ENCODE data around the gene CEP162. TPM values are rescaled to one million over a fixed set of nuclear protein-coding genes. Genes with fewer than 3 reads are reported as not detected.
A peak's percentile ranks its signal among the peaks of the same experiment; 100 is the strongest.
"Not testable (repeated sequence)": the region's sequence is repeated elsewhere in the genome, so short reads cannot be mapped to it uniquely, and the experiment has no call there.

CEP162 gene
- total RNA-seq, 1 experiment from 2014 or later, result 7.9 TPM

GRCh38 chr6:84086056-84086455, 141.4 kb downstream of the CEP162 start:
- POLR2A ChIA-PET, result no interaction called here
- Mint-ChIP-seq H3K27ac (no peak overlapping the region), H3K36me3 (no peaks in the 10 kb centered on the region), H3K27me3 (ENCODE audit: low read depth) (no peaks in the 10 kb centered on the region; the same call in 1 of the 2 replicates), H3K4me3 (no peak overlapping the region), H3K9me3 (0 out of 2 replicates have a peak, but pooled peaks cover 5% of the 10 kb centered on the region), H3K4me1 (peaks cover 59% of the 10 kb centered on the region)
- CTCF ChIA-PET, result no interaction called here
- no peak for TF ChIP-seq ELF4 (CRISPR knock-in tag; IDR thresholded peaks at IDR 0.05; ENCODE audit: low read depth)
- no peak for TF ChIP-seq ZNF416 (CRISPR knock-in tag; IDR thresholded peaks at IDR 0.05)
- TF ChIP-seq GRHL2 (CRISPR knock-in tag; IDR thresholded peaks at IDR 0.05; ENCODE audit: insufficient replicate concordance, severe bottlenecking), result no peak
- no peak for TF ChIP-seq ATF6 (CRISPR knock-in tag; IDR thresholded peaks at IDR 0.05)
- TF ChIP-seq, protein P1, sequence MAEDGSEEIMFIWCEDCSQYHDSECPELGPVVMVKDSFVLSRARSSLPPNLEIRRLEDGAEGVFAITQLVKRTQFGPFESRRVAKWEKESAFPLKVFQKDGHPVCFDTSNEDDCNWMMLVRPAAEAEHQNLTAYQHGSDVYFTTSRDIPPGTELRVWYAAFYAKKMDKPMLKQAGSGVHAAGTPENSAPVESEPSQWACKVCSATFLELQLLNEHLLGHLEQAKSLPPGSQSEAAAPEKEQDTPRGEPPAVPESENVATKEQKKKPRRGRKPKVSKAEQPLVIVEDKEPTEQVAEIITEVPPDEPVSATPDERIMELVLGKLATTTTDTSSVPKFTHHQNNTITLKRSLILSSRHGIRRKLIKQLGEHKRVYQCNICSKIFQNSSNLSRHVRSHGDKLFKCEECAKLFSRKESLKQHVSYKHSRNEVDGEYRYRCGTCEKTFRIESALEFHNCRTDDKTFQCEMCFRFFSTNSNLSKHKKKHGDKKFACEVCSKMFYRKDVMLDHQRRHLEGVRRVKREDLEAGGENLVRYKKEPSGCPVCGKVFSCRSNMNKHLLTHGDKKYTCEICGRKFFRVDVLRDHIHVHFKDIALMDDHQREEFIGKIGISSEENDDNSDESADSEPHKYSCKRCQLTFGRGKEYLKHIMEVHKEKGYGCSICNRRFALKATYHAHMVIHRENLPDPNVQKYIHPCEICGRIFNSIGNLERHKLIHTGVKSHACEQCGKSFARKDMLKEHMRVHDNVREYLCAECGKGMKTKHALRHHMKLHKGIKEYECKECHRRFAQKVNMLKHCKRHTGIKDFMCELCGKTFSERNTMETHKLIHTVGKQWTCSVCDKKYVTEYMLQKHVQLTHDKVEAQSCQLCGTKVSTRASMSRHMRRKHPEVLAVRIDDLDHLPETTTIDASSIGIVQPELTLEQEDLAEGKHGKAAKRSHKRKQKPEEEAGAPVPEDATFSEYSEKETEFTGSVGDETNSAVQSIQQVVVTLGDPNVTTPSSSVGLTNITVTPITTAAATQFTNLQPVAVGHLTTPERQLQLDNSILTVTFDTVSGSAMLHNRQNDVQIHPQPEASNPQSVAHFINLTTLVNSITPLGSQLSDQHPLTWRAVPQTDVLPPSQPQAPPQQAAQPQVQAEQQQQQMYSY (CRISPR knock-in tag; IDR thresholded peaks at IDR 0.05), result no peak
- TF ChIP-seq ESRRA (CRISPR knock-in tag; IDR thresholded peaks at IDR 0.05; ENCODE audit: borderline replicate concordance), result no peak
- no peak for TF ChIP-seq ZBTB21 (CRISPR knock-in tag; IDR thresholded peaks at IDR 0.05; ENCODE audit: borderline replicate concordance)
- ATAC-seq (no peak), DNase-seq (ENCODE audit: low spot score) (no peak)

GRCh38 chr6:84084705-84085104, 142.7 kb downstream of the CEP162 start:
- CTCF ChIA-PET, H3K27ac Mint-ChIP-seq: not testable (repeated sequence)

DNA sequence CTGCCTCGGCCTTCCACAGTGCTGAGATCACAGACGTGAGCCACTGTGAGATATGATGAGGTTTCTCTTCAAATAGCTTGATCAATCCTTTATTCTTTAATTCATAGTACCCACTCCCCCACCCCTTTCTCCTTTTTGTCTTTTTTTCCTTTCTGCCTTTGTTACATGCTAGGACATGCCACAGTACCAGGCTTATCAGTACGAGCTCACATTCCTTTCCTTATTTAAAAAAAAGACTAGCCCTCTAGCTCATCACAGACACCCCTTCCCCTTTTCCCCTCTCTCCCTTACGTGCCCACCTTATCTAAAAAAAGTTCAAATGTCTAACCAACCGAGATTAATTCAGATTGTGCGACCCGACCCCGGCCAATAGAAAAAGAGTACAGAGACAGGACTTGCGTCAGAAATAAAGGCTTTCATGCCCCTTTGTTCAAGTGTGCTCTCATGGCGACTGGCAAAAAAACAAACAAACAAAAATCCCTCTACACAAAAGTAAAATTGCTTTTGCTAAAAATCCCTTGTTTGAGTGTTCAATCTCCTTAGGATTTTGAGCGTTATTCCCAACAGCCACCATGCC, 144.7 kb downstream of the CEP162 start:
- peaks cover 55% of the 10 kb centered on the region for H3K4me1 Mint-ChIP-seq
- no peak overlapping the region for H3K4me3 Mint-ChIP-seq
- TF ChIP-seq, protein P2, sequence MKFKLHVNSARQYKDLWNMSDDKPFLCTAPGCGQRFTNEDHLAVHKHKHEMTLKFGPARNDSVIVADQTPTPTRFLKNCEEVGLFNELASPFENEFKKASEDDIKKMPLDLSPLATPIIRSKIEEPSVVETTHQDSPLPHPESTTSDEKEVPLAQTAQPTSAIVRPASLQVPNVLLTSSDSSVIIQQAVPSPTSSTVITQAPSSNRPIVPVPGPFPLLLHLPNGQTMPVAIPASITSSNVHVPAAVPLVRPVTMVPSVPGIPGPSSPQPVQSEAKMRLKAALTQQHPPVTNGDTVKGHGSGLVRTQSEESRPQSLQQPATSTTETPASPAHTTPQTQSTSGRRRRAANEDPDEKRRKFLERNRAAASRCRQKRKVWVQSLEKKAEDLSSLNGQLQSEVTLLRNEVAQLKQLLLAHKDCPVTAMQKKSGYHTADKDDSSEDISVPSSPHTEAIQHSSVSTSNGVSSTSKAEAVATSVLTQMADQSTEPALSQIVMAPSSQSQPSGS (CRISPR knock-in tag; IDR thresholded peaks at IDR 0.05; ENCODE audit: borderline replicate concordance, low read depth), result no peak
- no peaks in the 10 kb centered on the region; the same call in 1 of the 2 replicates for H3K27me3 Mint-ChIP-seq (ENCODE audit: low read depth)
- POLR2A ChIA-PET, result no interaction called here
- peak; percentile 29 for ATAC-seq
- CTCF ChIA-PET, result interaction anchor here (1.4 kb wide), 1 partner anchor 30 kb away, joined by 3 read pairs; no protein-coding TSS in a partner anchor
- H3K27ac Mint-ChIP-seq, result peak overlapping the region; percentile 35
- no peak for DNase-seq (ENCODE audit: low spot score)
- peaks cover 8% of the 10 kb centered on the region for H3K9me3 Mint-ChIP-seq
- no peaks in the 10 kb centered on the region for H3K36me3 Mint-ChIP-seq

More at GRCh38 chr6:84084705-84085104, 142.7 kb downstream of the CEP162 start:
- H3K9me3 Mint-ChIP-seq; POLR2A ChIA-PET; H3K36me3 Mint-ChIP-seq; H3K4me3 Mint-ChIP-seq; DNase-seq (ENCODE audit: low spot score); ATAC-seq; H3K27me3 Mint-ChIP-seq (ENCODE audit: low read depth): not testable (repeated sequence)
- H3K4me1 Mint-ChIP-seq, result peaks cover 59% of the 10 kb centered on the region
- TF ChIP-seq HMGA2 (CRISPR knock-in tag; IDR thresholded peaks at IDR 0.05), result peak; percentile 100

DNA sequence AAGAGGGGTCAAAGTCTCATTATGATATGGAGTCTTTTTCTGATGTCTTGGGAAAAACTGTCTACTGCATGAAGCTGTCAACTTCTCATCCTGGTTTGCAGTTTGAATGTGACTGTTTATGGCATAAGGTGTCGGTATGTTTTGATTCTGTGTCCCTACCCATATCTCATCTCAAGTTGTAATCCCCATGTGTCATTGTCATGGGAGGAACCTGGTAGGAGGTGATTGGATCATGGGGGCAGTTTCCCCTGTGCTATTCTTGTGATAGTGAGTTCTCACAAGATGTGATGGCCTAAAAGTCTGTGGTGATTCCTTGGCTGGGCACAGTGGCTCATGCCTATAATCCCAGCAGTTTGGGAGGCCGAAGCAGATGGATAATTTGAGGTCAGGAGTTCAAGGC, 146.2 kb downstream of the CEP162 start:
- Mint-ChIP-seq H3K27ac (no peak overlapping the region), H3K9me3 (peaks cover 8% of the 10 kb centered on the region), H3K27me3 (ENCODE audit: low read depth) (no peaks in the 10 kb centered on the region; the same call in 1 of the 2 replicates), H3K4me1 (peaks cover 39% of the 10 kb centered on the region), H3K4me3 (no peak overlapping the region), H3K36me3 (no peaks in the 10 kb centered on the region)
- DNase-seq (ENCODE audit: low spot score) (no peak), ATAC-seq (no peak)
- no peak for TF ChIP-seq ARID4B (CRISPR knock-in tag; IDR thresholded peaks at IDR 0.05; ENCODE audit: borderline replicate concordance)
- TF ChIP-seq CBFB (CRISPR knock-in tag; IDR thresholded peaks at IDR 0.05; ENCODE audit: low read depth), result no peak
- CTCF ChIA-PET, result no interaction called here
- POLR2A ChIA-PET, result no interaction called here

Data from WTC11 (cell line).